HG03469 (cell line): ENCODE measurements around the gene SYNE2.
"Not testable (repeated sequence)": the region's sequence is repeated elsewhere in the genome, so short reads cannot be mapped to it uniquely, and the experiment has no call there.

Experiments used
- ATAC-seq: cut with Tn5 transposase; IDR thresholded peaks from one replicate; pipeline ENCODE4 v1.9.1; 2021; ENCODE audit warnings: mild to moderate bottlenecking, moderate library complexity, moderate number of reproducible peaks; ENCODE audit not compliant: unreplicated experiment

Gene SYNE2

GRCh38 chr14:63852817-63853731 is at the start of gene SYNE2:
Gene SYNE2, plus strand, starts transcription at chr14:63853004. Its CDS starts 56,145 bp downstream, at chr14:63909149.
- ATAC-seq, result peak; percentile 55

GRCh38 chr14:63803221-63803791 is 49.5 kb upstream of the SYNE2 start:
- not testable (repeated sequence) for ATAC-seq

- not testable (repeated sequence) for ATAC-seq
Observed at GRCh38 chr14:63806064-63806463, 46.7 kb upstream of the SYNE2 start.

GRCh38 chr14:63811692-63812091 is 41.1 kb upstream of the SYNE2 start:
- not testable (repeated sequence) for ATAC-seq

- ATAC-seq, result no peak
Observed at GRCh38 chr14:63833728-63834127, 19.1 kb upstream of the SYNE2 start.

GRCh38 chr14:63840981-63841380 is 11.8 kb upstream of the SYNE2 start:
- ATAC-seq, result no peak

- no peak for ATAC-seq
Observed at GRCh38 chr14:63843796-63844195, 9.0 kb upstream of the SYNE2 start.

- no peak for ATAC-seq
Observed at GRCh38 chr14:63848890-63849289, 3.9 kb upstream of the SYNE2 start.

- ATAC-seq, result no peak
Observed at GRCh38 chr14:63852271-63852816, 460 bp upstream of the SYNE2 start.

- no peak for ATAC-seq
Observed at GRCh38 chr14:63853831-63854293, 1.1 kb downstream of the SYNE2 start.

- ATAC-seq, result no peak
Observed at GRCh38 chr14:63854330-63854729, 1.5 kb downstream of the SYNE2 start.

- no peak for ATAC-seq
Observed at GRCh38 chr14:63855281-63855680, 2.5 kb downstream of the SYNE2 start.

GRCh38 chr14:63857466-63858030 is 4.7 kb downstream of the SYNE2 start:
- no peak for ATAC-seq

GRCh38 chr14:63860146-63860545 is 7.3 kb downstream of the SYNE2 start:
- ATAC-seq, result no peak

- no peak for ATAC-seq
Observed at GRCh38 chr14:63862163-63862562, 9.4 kb downstream of the SYNE2 start.

- no peak for ATAC-seq
Observed at GRCh38 chr14:63863004-63863403, 10.2 kb downstream of the SYNE2 start.

GRCh38 chr14:63864775-63865174 is 12.0 kb downstream of the SYNE2 start:
- ATAC-seq, result peak; percentile 30

GRCh38 chr14:63867933-63868921 is 15.4 kb downstream of the SYNE2 start:
- ATAC-seq, result no peak

- peak; percentile 42 for ATAC-seq
Observed at GRCh38 chr14:63869940-63870752, 17.3 kb downstream of the SYNE2 start.

- not testable (repeated sequence) for ATAC-seq
Observed at GRCh38 chr14:63870753-63871037, 17.9 kb downstream of the SYNE2 start.
